Sigmoid colon (tissue), 4 donors: ENCODE measurements around the gene CLDN11.

Experiments
- EP300 ChIP-seq, 4 donors: sonication (generic); formaldehyde crosslinking; IDR thresholded peaks; one replicate each; pipeline ENCODE4 v1.6.1; 2017; ENCODE audit warnings: antibody characterized with exemption in 4 of 4
- POLR2A ChIP-seq, 2 donors: fragments of 450-650 bp; IDR thresholded peaks; one replicate each; pipeline ENCODE4 v1.6.1; 2016; ENCODE audit warnings: antibody characterized with exemption in 2 of 2, mild to moderate bottlenecking in 2 of 2, moderate library complexity in 2 of 2
- TF ChIP-seq, protein P1 (sequence below), 4 experiments: fragments of 450-650 bp in 3 of 4; fragments of 200-600 bp in 1 of 4; IDR thresholded peaks; one replicate each; pipeline ENCODE4 v1.5.1; 2016 to 2019; ENCODE audit warnings: antibody characterized with exemption in 4 of 4, mild to moderate bottlenecking in 3 of 4, moderate library complexity in 2 of 4

DNA sequence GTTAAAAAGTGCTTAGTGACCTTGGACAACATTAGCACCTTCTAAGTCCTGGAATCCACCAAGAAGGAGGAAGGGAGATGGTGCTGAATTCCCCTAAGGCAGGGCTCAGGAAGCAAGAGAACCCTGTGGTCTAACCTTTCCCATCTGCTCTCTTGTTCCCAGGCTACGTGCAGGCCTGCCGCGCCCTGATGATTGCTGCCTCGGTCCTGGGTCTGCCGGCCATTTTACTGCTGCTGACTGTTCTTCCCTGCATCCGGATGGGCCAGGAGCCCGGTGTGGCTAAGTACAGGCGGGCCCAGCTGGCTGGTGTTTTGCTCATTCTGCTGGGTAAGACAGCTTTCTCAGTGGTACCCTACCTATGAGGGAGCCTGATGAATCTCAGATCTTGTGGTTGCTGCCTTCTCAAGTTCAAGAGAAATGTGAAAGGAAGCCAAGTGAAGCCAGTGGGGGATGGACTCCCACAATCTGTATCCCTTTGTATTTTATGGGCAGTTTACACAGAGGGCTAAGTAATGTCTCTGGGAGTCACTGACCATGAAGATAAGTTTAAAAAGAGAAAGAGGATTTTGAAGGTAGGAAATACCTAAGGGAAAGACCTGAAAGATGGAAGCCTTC lies 4.4 kb downstream of the CLDN11 start:
- TF ChIP-seq POLR2A (IDR thresholded peaks at IDR 0.05) (no peak), EP300 (IDR thresholded peaks at IDR 0.05) (no peak)
- TF ChIP-seq, protein P1, sequence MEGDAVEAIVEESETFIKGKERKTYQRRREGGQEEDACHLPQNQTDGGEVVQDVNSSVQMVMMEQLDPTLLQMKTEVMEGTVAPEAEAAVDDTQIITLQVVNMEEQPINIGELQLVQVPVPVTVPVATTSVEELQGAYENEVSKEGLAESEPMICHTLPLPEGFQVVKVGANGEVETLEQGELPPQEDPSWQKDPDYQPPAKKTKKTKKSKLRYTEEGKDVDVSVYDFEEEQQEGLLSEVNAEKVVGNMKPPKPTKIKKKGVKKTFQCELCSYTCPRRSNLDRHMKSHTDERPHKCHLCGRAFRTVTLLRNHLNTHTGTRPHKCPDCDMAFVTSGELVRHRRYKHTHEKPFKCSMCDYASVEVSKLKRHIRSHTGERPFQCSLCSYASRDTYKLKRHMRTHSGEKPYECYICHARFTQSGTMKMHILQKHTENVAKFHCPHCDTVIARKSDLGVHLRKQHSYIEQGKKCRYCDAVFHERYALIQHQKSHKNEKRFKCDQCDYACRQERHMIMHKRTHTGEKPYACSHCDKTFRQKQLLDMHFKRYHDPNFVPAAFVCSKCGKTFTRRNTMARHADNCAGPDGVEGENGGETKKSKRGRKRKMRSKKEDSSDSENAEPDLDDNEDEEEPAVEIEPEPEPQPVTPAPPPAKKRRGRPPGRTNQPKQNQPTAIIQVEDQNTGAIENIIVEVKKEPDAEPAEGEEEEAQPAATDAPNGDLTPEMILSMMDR (IDR thresholded peaks at IDR 0.05) = no peak
